GM19397 (cell line): Measurements from ENCODE around the gene HLA-DQA1.
"Not testable (repeated sequence)": the region's sequence is repeated elsewhere in the genome, so short reads cannot be mapped to it uniquely, and the experiment has no call there.

Experiments
- ATAC-seq: cut with Tn5 transposase; IDR thresholded peaks from one replicate; pipeline ENCODE4 v1.9.1; 2021; ENCODE audit warnings: mild to moderate bottlenecking, moderate library complexity; ENCODE audit not compliant: unreplicated experiment

HLA-DQA1 gene

DNA sequence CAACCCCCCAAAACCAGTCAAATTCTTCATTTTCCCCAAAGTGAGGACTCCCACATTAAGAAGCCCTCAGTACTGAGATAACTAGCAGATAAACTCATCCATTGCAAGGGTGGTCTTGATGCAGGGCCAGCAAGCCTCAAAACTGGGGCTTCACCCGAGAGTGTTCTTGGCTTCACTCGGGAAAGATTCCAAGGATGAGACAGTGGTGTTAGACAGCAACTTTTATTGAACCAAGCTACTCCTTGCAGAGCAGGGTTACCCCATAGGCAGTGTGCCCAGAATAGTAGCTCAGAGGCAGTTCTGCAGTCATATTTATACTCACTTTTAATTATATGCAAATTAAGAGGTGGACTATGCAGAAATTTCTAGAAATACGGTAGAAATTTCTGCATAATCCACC, 15.8 kb upstream of the HLA-DQA1 start:
- ATAC-seq, result no peak

DNA sequence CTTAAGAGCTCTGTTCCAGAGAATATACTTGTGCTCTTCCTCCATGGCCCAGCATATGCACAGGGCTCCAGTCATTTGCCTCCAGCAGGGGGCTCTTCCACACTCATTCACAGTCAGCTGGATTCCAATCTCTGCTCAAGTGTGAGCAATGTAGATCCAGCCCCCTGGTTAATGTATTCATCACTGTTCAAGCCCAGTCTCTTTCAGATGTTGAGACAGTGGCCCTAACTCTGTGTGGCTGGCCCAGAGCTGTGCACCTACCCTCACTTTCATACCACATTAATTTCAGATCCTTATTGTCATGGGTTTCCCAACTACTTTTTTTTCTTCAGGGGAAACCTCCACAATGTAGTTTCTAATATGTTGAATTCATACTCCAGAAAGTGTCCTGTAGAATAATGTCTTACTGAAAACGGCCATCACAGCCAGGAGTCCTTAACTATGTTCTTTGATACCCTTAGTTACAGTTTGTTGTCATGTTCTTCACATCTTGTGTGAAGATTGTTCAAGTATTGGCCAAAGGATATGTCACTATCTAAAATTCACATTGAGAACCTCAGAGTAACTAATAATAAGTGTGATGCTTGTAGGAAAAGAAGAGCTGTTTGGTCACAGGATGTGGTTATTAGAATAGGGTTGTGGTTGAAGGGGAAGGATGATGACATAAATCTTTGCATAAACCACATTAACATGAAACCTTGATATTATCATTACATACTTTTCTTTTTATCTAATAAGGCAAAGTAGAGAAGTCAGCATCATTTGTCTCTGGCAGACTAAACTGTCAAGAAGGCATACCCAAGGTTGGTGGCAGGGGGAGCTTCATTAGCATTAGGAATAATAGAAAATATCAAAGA, 14.4 kb upstream of the HLA-DQA1 start:
- ATAC-seq, result peak; percentile 63

DNA sequence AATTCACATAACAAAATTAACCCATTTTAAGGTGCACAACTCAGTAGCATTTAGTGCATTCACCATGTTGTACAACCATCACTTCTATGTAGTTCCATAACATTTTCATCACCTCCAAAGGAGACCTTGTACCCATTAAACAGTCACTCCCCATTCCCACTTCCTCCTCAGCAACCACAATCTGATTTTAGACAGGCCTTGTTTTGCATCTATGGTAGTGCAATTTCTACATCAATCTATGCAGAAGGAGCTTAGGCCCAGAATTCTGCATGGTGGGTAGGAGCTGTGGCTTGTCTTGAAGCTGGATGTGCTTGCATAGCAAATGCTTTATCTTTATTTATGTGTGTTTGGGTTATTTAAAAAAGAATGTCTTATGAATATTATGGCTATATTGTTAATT, 13.5 kb upstream of the HLA-DQA1 start:
- no peak for ATAC-seq

DNA sequence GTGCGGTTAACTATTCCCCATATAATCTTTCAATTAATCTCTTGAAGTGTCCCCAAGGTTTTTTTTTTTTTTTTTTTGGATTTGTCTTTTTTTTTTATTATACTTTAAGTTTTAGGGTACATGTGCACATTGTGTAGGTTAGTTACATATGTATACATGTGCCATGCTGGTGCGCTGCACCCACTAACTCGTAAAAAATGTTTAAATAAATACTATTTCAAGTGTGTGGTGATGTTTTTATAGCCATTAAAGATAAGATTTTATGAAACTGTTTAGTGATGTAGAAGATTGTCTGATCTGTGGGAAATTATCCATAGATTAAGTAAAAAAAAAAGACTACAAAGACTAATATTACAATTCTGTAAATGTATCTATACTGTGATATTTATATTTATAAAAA, 12.6 kb upstream of the HLA-DQA1 start:
- ATAC-seq, result no peak

DNA sequence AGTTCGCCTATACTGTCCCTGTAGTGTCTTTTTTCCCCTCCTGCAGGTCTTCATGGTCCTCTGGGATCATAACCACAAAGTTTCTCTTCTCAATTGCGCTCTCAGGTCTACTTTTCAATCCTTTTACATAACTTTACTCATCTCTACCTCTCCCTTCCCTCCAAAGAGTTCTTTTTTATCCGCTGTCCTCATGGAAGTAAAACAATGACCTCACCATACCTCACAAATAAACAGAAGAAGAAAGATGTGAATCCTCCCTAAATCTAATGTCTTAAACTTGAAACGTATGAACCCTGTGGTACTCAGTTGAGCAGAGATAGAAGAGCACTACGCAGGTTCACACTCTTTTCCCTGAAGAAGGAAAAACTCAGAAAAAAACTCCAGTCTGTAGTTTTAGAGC, 12.1 kb upstream of the HLA-DQA1 start:
- no peak for ATAC-seq

DNA sequence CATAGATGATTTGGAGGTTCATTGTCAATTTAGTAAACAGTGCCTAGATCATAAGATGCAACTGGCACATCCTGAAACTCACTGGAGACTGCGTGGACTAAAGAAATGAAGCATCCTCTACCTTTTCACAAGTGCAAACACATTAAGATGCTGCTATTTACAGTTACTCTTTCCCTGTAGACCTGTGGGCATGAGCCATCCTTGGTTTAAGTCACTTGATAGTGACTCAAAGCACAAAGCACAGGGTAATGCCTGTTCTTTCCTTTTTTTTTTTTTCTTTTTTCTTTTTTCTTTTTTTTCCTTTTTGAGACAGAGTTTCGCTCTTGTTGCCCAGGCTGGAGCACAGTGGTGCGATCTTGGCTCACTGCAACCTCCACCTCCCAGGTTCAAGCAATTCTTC, 10.0 kb upstream of the HLA-DQA1 start:
- no peak for ATAC-seq

DNA sequence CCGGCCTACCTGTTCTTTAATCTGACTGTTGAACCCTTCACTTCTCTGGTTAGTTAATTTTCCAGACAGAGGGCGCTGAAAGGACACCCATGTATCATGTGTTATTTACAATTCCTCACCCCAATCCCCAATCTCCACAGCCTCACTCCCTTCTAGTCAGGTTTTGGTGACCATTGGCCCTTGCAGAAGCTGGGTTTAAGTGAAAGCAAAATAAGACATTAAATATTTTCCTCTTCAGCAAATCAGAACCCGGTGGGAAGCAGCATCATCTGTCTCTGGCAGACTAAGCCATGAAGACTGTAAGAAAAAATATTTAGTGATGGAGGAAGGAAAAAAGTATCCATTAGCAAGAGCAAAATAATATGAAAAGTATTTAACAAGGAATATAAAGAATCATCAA, 9.4 kb upstream of the HLA-DQA1 start:
- ATAC-seq, result no peak

DNA sequence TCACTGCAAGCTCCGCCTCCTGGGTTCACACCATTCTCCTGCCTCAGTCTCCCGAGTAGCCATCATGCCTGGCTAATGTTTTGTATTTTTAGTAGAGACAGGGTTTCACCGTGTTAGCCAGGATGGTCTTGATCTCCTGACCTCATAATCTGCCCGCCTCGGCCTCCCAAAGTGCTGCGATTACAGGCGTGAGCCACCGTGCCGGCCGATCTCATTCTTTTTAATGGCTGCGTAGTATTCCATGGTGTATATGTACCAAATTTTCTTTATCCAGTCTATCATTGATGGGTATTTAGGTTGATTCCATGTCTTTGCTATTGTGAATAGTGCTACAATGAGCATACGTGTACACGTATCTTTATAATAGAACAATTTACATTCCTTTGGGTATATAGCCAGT, 7.4 kb upstream of the HLA-DQA1 start:
- ATAC-seq, result not testable (repeated sequence)

DNA sequence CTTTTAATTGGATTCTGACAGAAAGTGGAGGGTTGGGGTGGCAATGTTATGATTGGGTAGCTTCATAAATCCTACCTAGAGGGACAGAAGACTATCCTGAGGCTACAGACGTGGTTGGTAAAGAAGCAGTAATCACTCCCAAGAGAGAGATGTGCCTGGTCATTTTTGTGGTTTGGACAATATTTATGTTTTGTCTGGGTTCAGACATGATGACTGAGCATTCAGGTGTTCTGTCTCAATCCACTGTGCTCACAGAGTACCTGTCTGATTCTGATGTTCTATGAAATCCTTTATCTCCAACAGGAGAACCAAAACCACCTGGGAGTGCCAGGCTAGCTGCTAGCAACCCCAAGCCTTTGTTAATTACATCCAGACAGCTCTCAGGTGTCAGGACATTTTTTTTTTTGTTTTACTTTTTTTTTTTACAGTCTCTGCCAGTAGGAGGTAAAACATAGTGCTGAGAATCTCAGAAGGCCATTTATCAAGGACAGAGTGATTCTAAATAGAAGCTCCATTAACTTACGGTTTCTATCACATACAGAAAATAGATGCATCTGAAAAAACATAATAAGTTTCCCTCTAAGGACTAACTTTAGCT, 1.6 kb upstream of the HLA-DQA1 start:
- no peak for ATAC-seq

DNA sequence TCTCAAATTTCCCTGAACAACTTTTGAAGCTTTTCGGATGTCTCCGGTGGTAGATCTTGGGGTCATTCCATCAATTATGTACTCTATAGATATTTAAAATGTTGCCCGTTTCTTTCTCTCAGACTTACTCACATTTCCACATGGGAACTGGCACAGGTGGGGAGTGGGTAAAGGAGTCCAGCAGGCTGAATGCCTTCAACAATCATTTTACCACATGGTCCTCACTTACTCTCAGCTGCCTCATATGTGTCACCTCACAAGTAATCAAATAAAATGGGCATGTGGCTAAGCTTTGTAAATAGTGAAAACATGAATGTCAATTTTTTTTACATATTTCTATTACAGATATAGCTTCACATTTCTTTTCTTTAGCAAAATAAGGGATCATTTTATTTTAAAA, 677 bp downstream of the HLA-DQA1 start:
- ATAC-seq, result no peak

DNA sequence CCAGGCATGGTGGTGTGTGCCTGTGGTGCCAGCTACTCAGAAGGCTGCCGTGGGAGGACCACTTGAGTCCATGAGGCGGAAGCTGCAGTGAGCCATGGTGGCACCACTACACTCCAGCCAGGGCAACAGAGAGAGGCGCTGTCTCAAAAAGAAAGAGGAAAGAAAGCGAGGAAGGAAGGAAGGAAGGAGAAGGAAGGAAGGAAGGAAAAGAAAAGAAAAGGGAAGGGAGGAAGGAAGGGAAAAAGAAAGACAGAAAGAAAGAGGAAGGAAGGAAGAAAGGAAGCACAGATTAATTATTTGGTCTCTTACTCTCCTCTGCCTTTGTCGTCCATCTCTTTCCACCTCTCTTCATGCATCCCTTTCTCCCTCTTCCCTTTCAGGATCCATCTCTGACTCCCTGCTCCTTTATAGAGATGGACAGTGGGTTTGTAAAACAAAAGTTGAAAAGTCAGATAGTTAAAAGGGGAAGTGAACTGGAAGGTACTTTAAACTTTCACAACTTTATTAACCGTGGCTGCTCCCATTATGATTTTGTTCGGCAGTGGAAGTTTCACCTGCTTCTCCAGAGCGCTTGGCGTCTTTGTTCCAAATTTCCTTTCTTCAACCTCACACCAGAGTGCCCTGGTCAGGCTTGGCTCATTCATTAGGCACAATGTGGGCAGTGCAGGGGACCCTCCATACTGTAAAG, 1.5 kb downstream of the HLA-DQA1 start:
- ATAC-seq, result no peak

DNA sequence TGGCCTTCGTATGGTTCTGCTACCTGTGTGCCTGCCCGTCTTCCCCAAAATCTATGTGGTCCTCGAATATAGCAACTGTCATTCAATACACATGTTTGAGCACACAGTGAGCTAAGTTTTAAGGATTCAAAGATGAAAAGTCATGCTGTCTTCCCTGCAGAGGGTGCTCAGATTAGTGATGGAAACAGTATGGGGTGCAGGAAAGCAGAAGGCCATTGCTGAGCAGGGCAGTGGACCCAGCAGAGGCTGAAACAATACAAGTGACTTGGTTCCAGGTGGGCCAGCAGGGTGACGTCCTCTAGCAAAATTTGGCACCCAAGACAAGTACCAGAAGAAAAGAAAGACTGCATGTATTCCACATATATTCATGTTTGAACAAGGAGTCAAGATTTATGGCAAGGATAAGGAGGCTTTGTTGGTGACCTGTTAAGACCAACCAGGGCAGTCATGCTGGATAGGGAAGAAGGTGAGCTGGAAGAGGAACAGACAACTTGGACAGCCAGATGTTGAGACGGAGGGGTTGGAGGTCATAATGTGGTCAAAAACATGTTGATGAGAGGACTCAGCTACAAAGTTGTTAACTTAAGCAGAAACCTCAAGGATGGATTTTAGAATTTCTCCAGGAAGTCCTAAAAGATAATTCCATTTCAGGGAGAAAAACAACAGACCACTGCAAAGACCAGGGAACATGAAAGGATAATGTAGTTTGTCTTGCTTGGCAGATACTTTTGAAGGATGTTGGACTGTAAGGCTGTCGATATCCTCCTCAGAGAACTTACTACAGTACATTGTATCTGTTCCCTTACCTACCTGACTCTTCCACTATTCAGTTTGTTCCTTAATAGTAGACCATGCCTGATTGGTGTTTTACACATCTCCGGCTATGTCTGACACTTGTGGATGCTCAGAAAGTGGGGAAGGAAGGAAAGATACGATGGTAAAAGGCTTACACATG, 2.5 kb downstream of the HLA-DQA1 start:
- ATAC-seq, result no peak

DNA sequence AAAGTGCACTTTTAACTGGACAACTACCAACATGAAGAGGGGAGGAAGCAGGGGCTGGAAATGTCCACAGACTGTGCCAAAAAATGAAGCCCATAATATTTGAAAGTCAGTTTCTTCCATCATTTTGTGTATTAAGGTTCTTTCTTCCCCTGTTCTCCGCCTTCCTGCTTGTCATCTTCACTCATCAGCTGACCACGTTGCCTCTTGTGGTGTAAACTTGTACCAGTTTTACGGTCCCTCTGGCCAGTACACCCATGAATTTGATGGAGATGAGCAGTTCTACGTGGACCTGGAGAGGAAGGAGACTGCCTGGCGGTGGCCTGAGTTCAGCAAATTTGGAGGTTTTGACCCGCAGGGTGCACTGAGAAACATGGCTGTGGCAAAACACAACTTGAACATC, 3.9 kb downstream of the HLA-DQA1 start:
- no peak for ATAC-seq

DNA sequence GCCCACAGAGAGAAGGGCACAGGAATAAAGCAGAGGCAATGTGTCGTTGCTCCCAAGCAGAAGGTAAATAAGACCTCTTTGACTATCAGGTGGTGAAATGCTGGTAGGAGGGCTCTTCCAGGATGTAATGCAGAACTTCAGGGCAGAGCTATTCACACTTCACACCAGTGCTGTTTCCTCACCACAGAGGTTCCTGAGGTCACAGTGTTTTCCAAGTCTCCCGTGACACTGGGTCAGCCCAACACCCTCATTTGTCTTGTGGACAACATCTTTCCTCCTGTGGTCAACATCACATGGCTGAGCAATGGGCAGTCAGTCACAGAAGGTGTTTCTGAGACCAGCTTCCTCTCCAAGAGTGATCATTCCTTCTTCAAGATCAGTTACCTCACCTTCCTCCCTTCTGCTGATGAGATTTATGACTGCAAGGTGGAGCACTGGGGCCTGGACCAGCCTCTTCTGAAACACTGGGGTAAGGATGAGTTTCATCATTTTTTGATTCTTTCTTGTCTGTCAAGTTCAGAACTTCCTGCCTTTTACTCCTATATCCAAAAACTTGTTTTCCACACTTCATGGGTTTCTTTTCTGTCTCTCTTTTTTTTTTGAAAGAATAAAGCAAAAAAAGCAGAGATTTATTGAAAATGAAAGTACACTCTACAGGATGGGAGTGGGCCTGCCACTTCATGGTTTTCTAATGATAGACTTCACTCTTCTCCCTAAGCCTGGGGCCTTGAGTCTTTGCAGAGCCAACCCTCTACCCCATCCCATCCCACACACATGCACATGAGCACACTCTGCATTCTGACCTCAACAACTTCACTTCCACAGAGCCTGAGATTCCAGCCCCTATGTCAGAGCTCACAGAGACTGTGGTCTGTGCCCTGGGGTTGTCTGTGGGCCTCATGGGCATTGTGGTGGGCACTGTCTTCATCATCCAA, 4.8 kb downstream of the HLA-DQA1 start:
- ATAC-seq, result not testable (repeated sequence)

DNA sequence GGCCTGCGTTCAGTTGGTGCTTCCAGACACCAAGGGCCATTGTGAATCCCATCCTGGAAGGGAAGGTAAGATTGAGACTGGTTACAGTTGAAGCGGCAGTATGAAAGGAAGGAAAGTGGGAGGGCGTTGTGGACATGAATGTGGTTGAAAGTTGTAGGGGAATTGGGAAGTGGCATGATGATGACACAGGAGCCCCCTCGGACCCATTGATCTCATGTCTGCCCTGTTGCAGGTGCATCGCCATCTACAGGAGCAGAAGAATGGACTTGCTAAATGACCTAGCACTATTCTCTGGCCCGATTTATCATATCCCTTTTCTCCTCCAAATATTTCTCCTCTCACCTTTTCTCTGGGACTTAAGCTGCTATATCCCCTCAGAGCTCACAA, 5.5 kb downstream of the HLA-DQA1 start:
- ATAC-seq, result no peak

DNA sequence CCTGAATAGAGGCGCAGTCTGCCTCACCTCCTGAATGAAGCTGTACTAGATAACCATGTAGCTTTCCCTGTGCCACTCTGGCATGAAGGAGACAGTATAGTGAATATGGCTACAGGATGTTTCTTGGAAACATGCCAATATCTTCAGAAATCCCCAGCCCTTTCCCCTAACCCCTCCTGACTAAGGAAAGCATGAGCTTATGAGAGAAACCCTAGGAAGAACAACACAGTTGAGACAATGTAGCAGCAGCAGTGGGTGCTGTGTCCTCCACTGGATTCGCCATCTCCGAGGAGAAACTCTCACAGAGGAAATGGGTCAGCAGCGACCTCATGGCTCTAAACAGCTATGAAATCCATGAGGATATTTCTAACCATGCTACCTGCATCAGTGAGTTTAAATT, 6.7 kb downstream of the HLA-DQA1 start:
- no peak for ATAC-seq

DNA sequence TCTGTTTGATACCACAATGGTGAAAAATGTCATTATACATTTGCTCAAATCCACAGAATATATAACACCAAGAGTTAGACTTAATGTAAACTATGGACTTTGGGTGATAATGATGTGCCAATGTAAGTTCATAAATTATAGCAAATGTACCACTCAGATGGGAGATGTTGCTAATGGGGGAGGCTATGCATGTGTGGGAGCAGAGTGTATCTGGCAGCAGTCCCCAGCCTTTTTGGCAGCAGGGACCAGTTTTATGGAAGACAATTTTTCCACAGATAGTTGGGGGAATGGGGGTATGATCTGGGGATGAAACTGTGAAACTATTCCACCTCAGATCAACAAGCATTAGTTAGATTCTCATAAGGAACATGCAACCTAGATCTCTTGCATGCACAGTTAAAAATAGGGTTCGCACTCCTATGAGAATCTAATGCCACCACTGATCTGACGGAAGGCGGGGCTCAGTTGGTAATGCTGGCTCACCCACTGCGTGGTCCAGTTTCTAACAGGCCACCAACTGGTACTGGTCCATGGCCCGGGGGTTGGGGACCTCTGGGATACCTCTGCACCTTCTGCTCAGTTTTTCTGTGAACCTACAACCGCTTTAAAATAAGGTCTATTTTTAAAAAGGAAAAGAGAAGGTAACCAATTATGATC, 8.0 kb downstream of the HLA-DQA1 start:
- no peak for ATAC-seq

DNA sequence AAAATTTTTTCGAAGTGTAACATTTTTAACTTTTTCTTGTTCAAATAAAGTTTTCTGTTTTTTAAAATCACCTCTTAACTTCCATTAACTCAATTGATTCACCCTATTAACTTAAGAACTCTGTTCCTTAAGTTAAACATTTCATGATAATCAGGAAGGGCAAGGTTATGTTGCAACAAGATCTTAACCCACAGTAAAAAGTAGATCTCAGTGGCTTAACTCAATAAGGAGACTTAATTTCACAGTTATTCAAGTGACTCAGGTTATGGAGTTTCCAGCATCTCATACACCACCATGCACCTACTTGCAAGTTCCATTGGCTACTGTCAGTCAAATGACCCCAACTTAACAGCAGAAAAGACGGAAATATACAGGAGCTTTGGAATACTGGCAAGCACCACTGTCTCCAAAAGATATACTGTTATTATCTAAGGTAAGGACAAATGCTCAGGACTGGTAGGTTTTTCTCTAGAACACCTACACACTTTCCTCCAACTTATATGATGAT, 18.1 kb downstream of the HLA-DQA1 start:
- ATAC-seq, result no peak

DNA sequence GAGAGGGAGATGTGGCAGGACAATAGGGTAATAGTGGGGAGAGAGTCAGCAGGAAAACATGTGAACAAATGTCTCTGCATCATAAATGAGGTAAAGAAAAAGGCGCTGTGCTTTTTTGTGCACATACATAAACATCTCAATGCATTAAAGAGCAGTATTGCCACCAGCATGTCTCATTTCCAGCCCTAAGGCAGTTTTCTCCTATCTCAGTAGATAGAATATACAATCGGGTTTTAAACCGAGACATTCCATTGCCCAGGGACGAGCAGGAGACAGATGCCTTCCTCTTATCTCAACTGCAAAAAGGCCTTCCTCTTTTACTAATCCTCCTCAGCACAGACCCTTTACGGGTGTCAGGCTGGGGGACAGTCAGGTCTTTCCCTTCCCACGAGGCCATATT, 20.1 kb downstream of the HLA-DQA1 start:
- not testable (repeated sequence) for ATAC-seq
